HPDE6-E6E7 (cell line): Measurements from ENCODE around the gene QPCT.
"Not testable (repeated sequence)": the region's sequence is repeated elsewhere in the genome, so short reads cannot be mapped to it uniquely, and the experiment has no call there.

Experiments
- DNase-seq: peaks from one replicate; pipeline ENCODE4 v3.0.0; 2011; ENCODE audit warnings: missing footprints; ENCODE audit errors: extremely low spot score

The QPCT gene

GRCh38 chr2:37358466-37358865, 14.0 kb downstream of the QPCT start:
- no peak for DNase-seq

DNA sequence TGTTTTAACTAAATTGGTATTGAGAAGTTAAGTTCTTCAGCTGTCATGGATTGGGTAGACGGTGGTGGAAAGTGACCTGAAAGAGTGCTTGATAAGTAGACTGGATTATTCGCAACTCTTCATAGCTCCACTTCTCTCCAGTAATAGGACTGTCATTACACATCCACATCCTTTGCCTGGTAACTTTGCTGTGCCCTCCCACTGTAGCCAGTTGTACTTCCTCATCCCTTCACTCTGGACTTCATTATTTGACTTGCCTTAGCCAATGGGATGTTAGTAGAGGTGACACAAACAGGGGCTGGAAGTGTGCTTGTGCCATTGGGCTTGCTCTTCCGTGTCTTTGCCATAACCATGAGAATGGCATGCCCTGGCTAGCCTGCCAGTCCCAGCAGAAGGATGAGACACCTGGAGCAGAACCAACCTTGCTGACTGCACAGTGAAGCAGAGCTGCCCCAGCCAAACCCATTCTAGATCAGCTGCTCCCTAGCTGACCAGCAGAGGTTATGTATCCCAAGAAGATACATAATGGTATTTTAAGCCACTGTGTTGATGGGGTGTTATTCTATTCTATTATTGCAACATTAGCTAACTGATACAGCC, 16.9 kb downstream of the QPCT start:
- DNase-seq = peak; percentile 38

- DNase-seq = no peak
Observed at GRCh38 chr2:37361994-37362698, 17.7 kb downstream of the QPCT start.

DNA sequence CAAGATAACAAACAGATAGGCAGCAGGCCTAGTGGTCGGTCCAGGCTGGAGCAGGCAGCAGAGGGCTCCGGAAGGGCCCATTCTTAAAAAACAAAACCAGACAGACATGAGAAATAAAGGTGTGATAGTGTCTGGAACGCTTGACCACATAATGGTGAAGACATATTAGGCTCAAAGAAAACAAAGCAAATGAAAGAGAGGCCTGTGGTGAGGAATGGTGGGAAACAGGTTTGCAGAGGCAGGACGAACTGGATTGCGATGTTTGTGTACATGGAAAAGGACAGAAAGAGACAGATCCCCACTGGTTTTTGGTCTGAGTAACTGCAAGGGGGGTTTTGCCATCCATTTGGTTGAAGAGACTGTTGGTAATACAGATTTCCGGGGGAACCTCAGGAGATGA, 19.9 kb downstream of the QPCT start:
- no peak for DNase-seq

DNA sequence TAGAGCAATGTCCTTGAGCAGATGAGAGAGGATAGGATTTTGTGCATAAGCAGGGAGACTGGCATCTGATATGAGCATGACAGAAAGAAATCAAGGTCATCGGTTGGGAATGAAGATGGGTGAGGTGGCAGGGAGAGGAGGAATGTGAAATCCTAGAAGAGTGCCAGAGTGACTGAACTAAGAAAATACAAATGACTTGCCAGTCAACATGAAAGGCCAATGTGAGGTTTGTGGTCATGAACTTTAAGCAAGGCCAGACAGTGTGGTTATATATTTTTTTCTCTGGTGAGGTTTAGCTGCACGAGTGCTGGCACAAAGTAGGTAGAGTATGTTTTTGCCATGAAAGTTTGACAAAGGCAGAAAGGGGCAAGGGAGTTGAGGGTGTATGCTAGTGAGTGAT, 21.2 kb downstream of the QPCT start:
- DNase-seq = no peak

DNA sequence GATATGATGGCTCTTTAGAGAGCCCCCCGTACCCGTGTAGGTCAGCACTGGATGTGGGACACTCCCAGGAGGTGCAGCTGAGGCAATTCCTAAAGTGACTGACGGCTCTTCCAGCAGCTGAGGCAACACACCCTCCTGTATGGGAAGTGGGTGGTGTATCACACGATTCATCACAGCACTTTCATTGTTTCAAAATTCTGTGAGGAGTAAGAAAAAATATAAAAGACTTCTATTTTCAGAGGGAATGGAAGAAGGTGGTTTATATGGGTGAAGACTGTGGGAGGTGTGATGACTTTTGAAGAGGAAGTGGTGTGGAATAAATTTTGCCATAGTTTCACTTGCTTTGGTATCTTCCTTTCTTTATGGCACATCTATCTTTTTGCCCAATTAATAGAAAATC, 22.3 kb downstream of the QPCT start:
- no peak for DNase-seq

GRCh38 chr2:37367310-37367709, 22.9 kb downstream of the QPCT start:
- DNase-seq = no peak

DNA sequence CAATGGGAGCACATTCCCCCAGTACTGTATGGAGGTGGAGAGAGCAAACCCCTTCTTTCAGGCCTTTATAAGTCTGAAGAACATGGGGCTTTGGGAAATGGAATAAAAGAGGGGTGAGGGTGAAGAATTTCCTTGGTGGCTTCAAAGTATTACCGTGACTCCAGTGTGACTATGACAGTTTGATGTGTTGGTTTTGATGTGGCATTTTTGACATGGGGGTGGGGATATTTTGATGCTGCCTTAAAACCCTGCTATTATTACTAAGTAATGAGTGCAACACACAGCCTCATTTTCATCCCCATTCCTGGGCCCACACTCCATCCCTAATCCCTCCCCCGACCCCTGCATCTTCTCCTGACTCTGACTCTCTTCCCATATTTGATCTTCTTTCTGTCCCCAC, 23.6 kb downstream of the QPCT start:
- no peak for DNase-seq

- DNase-seq = no peak
Observed at GRCh38 chr2:37370666-37371065, 26.2 kb downstream of the QPCT start.

GRCh38 chr2:37372000-37372399, 27.6 kb downstream of the QPCT start:
- DNase-seq = no peak

- DNase-seq = no peak
Observed at GRCh38 chr2:37375741-37376288, 31.4 kb downstream of the QPCT start.

DNA sequence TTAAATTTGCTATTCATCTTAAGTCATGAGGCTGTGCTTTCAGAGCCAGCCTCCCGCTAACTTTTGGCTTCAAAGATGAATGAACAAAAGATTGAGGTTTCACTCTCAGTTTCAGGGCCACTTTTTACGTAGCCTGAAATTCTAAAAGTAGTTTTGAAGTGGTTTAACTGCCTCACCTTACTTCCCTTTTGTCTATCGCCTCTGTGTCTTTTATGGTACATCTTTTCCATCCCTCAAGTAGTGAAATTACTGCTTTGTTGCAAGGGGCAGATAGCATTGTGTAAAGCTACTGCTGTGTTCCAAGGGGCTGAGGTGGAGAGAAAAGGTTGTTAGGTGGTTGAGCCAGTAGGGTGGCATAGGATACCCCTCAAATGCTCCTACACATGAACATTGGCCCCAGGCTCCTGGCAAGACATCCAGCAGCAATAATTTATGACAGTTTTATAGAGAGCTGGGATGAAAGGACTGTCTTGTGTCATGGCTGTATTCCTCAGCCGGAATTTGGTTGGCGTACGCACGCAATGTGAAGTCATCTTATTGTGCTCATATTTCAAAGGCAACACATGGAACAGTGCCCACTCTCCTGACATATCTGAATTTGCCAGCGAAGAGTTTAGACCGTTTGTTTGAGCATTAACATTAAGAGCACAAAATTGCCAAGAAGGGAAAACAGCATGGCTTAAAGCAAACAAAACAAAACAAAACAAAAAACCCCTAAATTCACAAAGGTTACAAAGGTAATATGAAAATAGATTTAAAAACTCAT, 32.2 kb downstream of the QPCT start:
- no peak for DNase-seq

- DNase-seq = no peak
Observed at GRCh38 chr2:37377187-37377532, 32.7 kb downstream of the QPCT start.

DNA sequence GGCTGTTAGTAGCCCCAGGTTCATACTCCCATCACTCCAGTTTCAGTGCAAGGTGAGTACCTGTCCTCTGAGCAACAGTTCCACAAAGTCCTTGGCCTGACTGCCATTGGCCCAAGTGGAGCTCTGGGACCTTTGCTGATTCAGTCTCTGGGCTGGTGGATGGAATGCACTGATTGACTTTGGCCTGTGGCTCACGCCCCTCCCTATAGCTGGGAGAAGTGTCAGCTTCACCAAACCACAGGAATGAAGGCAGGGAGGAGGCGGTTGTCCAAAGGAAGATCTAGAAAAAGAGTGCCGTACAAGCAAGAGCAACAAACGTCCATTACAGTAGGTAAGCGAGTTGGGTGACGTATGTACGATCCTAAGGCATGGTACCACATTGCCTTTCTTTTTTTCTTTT, 34.0 kb downstream of the QPCT start:
- peak; percentile 49 for DNase-seq

- DNase-seq = no peak
Observed at GRCh38 chr2:37379881-37380296, 35.5 kb downstream of the QPCT start.

GRCh38 chr2:37380787-37381186, 36.4 kb downstream of the QPCT start:
- not testable (repeated sequence) for DNase-seq

GRCh38 chr2:37384261-37384660, 39.8 kb downstream of the QPCT start:
- DNase-seq = not testable (repeated sequence)

DNA sequence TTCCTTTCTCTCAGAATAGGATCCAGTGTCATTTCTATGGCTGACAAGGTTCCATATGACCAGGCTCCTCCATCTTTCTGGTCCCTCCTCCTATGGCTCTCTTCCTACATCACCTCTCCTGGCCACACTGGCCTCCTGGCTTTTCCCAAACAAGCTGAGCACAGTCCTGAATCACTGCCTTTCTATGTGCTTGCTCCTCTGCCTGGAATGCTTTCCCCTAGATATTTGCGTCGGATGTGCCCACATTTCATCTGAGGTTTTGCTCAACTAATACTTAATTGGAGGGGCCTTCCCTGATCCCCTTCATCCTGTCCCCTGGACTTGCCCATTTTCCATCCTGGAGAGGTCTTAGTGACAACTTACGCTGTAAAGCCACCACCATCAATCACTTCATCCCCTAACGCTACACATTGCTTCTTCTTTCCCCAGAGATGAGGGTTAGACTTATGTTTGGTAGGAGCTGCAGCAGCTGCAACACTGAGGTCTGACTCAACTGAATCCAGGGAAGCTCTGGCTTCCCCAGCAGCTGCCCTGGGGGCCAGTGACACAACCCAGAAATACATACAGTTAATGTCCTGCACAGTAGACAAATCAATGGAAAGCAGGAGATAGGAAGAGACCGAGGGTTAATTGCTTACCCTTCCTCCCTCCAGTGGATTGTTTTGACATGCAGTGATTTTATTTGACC, 42.9 kb downstream of the QPCT start:
- DNase-seq = no peak

- DNase-seq = peak; percentile 60
Observed at GRCh38 chr2:37388074-37388473, 43.6 kb downstream of the QPCT start.

DNA sequence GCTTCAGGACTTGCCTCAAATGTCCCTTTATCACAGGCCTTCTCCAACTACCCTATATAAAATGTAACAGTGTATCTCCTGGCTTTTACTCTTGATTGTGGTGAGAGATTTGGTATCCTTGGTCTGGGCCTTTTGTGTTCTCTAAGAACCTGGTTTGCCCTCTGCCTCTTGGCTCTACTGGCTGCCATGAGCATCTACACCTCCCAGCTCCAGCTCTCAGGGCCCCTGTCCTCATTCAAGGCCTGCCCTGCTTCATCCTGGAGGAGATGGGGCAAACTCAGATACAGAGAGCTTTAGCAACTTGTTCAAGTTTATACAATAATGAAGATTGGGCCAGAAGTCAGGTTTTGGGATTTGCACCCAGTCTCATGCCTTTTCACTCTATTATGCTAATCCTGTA, 45.0 kb downstream of the QPCT start:
- no peak for DNase-seq

GRCh38 chr2:37389989-37390765, 45.7 kb downstream of the QPCT start:
- DNase-seq = peak; percentile 92
